GM18507 (cell line): Measurements from ENCODE around the gene SPINDOC.
A peak's percentile ranks its signal among the peaks of the same experiment; 100 is the strongest.

ENCODE experiments used
- DNase-seq: peaks from one replicate; pipeline ENCODE4 v3.0.0; 2011; ENCODE audit warnings: low read depth; ENCODE audit not compliant: insufficient read length; ENCODE audit errors: extremely low spot score
- FAIRE-seq: peaks from 2 replicates; lab custom pipeline; 2011; peaks lifted over from hg19 to GRCh38; lab: Jason Lieb, UNC

Gene SPINDOC

GRCh38 chr11:63826471-63827190, 13.4 kb downstream of the SPINDOC start:
- no peak for FAIRE-seq
- DNase-seq = no peak

- DNase-seq (no peak), FAIRE-seq (no peak)
These were observed 16.7 kb downstream of the SPINDOC start for GRCh38 chr11:63829823-63830489.

GRCh38 chr11:63831326-63831725, 18.1 kb downstream of the SPINDOC start:
- DNase-seq (no peak), FAIRE-seq (no peak)

- DNase-seq = no peak
- no peak for FAIRE-seq
These were observed 19.1 kb downstream of the SPINDOC start for GRCh38 chr11:63832336-63832735.

- FAIRE-seq (no peak), DNase-seq (no peak)
These were observed 19.8 kb downstream of the SPINDOC start for GRCh38 chr11:63833048-63833447.

- no peak for DNase-seq
These were observed 21.4 kb downstream of the SPINDOC start for GRCh38 chr11:63834535-63835157.

GRCh38 chr11:63835158-63835545, 21.9 kb downstream of the SPINDOC start:
- FAIRE-seq = no peak
- no peak for DNase-seq

More at GRCh38 chr11:63834535-63835157, 21.4 kb downstream of the SPINDOC start:
- no peak for FAIRE-seq

GRCh38 chr11:63837027-63837688, 23.9 kb downstream of the SPINDOC start:
- FAIRE-seq (peak; percentile 82), DNase-seq (peak; percentile 66)

GRCh38 chr11:63837739-63838138, 24.5 kb downstream of the SPINDOC start:
- DNase-seq = no peak
- no peak for FAIRE-seq

GRCh38 chr11:63838150-63838677, 25.0 kb downstream of the SPINDOC start:
- FAIRE-seq (no peak), DNase-seq (no peak)

- FAIRE-seq (peak; percentile 96), DNase-seq (peak; percentile 81)
These were observed 25.6 kb downstream of the SPINDOC start, which contains the start of gene MARK2 for GRCh38 chr11:63838678-63839507. Gene MARK2, plus strand, starts transcription at chr11:63839110. Its CDS starts 397 bp downstream, at chr11:63839507.

GRCh38 chr11:63839508-63840355, 26.5 kb downstream of the SPINDOC start:
- DNase-seq (no peak), FAIRE-seq (peak; percentile 38)

GRCh38 chr11:63840356-63841060, 27.3 kb downstream of the SPINDOC start:
- FAIRE-seq (no peak), DNase-seq (no peak)

- DNase-seq = no peak
- FAIRE-seq = no peak
These were observed 28.3 kb downstream of the SPINDOC start for GRCh38 chr11:63841554-63841953.

GRCh38 chr11:63843041-63843440, 29.8 kb downstream of the SPINDOC start:
- no peak for FAIRE-seq
- no peak for DNase-seq

GRCh38 chr11:63844836-63845235, 31.6 kb downstream of the SPINDOC start:
- FAIRE-seq = no peak
- no peak for DNase-seq

GRCh38 chr11:63845303-63845702, 32.0 kb downstream of the SPINDOC start:
- DNase-seq (no peak), FAIRE-seq (no peak)

GRCh38 chr11:63845911-63846310, 32.7 kb downstream of the SPINDOC start:
- no peak for DNase-seq

More at GRCh38 chr11:63845911-63846310, 32.7 kb downstream of the SPINDOC start:
- no peak for FAIRE-seq
